OCI-LY1 (cell line): ENCODE results near the gene DUSP6.

Experiments used
- EZH2 ChIP-seq: fragments of 200-600 bp; sonication (generic), shearing (Covaris generic); IDR thresholded peaks from 2 replicates; pipeline ENCODE4 v1.8.0; 2017; ENCODE audit warnings: borderline replicate concordance, mixed run types, mild to moderate bottlenecking, antibody characterized with exemption, low read length, moderate library complexity, mixed read lengths
- TF ChIP-seq, protein P1 (sequence below): fragments of 200-600 bp; sonication (generic), shearing (Covaris generic); IDR thresholded peaks from 2 replicates; pipeline ENCODE4 v1.5.1; 2017; ENCODE audit warnings: mild to moderate bottlenecking, antibody characterized with exemption, low read length, moderate library complexity, mixed read lengths

DNA sequence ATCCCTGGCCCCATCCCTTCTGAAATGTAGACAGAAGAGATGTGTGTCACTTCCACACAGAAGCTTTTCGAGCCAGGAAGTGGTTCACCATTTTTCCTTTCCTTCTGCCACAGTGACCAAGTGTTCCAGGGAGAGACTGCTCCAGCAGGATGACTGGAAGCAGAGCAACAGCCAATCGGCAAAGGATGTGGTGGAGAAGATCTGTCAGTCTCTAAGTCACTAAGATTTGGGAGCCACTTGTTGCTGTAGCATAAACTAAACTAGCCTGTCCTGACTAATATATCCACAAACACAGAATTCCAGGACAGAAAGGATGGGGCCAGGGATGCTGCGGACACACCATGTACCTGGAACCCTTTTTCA, 42.9 kb downstream of the DUSP6 start:
- no peak for TF ChIP-seq EZH2
- TF ChIP-seq, protein P1, sequence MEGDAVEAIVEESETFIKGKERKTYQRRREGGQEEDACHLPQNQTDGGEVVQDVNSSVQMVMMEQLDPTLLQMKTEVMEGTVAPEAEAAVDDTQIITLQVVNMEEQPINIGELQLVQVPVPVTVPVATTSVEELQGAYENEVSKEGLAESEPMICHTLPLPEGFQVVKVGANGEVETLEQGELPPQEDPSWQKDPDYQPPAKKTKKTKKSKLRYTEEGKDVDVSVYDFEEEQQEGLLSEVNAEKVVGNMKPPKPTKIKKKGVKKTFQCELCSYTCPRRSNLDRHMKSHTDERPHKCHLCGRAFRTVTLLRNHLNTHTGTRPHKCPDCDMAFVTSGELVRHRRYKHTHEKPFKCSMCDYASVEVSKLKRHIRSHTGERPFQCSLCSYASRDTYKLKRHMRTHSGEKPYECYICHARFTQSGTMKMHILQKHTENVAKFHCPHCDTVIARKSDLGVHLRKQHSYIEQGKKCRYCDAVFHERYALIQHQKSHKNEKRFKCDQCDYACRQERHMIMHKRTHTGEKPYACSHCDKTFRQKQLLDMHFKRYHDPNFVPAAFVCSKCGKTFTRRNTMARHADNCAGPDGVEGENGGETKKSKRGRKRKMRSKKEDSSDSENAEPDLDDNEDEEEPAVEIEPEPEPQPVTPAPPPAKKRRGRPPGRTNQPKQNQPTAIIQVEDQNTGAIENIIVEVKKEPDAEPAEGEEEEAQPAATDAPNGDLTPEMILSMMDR: no peak
